Measurements from ENCODE around the gene SMURF1.
"Not testable (repeated sequence)": the region's sequence is repeated elsewhere in the genome, so short reads cannot be mapped to it uniquely, and the experiment has no call there.

Gene SMURF1

GRCh38 chr7:99046722-99047121 is 97.2 kb downstream of the SMURF1 start:
- no peak for DNase-seq

- DNase-seq = not testable (repeated sequence)
Observed at GRCh38 chr7:99046262-99046661, 97.6 kb downstream of the SMURF1 start.

DNA sequence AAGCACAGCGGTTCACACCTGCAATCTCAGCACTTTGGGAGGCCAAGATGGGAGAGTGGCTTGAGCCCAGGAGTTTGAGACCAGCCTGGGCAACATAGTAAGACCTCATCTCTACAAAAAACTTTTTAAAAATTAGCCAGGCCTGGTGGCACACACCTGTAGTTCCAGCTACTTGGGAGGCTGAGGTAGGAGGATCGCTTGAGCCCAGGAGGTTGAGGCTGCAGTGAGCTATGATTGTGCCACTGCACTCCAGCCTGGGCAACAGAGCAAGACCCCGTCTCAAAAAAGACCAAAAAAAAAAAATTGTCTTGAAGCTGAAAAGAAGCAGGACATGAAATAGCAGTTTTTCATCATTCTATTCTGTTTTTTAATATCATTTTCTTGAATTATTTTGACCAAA is 99.0 kb downstream of the SMURF1 start:
- DNase-seq = not testable (repeated sequence)

DNA sequence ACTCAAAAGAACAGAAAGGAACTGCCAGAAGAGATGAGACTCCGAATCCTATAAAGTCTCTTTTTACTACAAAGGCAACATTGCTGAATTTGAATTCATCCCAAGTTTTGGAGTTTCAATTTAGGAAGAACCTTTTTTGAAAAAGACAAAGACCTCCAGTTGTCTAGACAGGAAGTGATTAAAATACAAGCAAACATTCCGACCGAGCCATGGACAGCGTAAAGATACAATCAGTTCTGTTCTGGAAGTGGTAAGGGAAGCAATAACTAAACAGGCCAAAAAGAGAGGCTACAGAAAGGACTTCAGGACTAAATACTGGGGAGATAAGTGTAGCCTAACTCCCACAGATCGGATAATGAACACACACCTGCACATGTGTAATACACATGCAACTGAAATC is 101.0 kb downstream of the SMURF1 start:
- DNase-seq = no peak

DNA sequence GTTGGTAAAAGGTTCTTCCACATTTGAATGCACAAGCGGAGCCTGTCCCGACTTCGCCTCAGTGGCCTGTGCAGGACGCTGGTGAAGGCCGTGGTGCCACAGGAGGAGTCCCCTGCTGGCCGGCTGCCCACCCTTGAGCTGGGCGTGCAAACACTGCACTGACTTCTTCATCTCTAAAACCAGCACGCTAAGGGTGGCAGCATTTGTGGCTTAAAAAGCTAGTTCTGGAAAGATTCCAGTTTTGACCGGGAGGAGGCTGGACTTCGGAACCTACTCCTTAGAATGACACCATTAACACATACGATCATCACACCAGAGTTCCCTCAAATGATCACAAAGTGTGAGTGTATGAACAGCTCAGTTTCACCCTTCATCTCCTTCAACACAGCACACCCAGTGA is 102.4 kb downstream of the SMURF1 start:
- DNase-seq = no peak

DNA sequence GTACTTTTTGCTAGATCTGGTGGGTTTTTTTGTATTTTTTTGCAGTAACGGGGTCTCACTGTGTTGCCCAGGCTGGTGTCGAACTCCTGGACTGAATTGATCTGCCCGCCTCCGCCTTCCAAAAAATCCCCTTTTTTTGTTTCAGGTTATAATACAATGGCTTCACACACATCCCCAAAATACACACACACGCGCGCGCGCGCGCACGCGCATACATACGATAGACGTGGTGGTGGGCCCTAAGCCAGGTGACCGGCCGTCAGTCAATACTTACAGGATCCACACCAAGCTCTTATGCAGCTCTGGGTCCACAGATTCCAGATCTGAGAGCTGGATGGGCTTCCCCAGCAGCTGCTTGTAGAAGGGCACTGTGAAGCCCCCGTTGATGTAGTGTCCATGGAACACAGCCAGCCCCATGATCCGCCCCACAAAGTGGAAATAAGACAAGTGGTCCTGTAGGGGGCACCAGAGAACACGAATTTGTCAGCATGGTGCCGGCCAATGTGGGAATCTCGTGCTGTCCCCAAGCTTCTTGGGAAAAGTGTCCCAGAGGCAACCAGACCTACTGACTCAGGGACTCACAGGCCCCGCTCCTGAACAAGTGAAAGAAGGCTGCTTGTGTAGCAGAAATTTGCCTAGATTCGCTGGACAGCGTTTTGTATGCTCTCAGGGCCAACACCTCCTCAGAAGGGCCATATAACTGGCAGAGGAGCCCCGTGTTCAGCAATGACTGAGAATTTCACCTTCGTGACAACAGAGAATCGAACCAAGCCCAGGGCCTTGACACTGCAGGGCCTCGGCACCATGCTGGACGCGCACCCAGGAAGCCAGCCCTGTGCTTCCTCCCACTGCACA is 103.6 kb downstream of the SMURF1 start:
- peak; percentile 24 for DNase-seq

DNA sequence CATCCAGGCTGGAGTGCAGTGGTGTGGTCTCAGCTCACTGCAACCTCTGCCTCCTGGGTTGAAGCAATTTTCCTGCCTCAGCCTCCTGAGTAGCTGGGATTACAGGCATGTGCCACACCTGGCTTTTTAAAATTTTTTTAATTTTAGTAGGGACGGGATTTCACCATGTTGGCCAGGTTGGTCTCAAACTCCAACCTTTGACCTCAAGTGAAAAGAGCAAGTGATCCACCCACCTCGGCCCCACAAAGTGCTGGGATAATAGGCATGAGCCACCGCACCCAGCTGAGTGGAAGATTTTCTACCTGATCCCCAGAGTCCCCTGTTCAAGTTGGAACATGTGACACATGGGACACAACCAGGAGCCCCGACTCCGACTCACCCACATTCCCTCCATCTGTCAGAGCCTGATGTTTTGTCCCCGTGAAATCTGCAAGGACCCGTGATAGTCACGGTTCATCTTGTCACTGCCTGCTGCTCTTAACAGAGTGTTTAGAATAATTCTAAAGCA is 104.5 kb downstream of the SMURF1 start:
- no peak for DNase-seq

GRCh38 chr7:99038086-99038855 is 105.6 kb downstream of the SMURF1 start:
- DNase-seq = no peak

DNA sequence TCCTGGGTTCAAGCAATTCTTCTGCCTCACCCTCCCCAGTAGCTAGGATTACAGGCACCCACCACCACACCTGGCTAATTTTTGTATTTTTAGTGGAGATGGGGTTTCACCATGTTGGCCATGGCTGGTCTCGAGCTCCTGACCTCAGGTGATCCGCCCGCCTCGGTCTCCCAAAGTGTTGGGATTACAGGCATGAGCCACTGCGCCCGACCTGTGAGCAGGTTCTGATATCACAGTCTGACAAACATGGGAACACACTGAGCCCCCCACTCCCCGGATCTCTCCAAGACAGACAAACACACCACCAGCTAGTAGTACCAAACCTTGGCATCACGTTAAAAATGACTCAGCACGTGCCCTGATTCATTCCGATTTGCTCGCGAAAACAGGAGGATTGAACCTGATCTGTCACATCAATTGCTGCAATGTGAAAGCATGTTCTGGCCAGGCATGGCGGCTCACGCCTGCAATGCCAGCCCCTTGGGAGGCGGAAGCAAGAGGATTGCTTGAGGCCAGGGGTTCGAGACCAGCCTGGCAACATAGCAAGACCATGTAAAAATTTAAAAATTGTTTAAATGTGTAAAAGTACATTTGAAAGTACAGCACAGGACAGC is 106.5 kb downstream of the SMURF1 start:
- no peak for DNase-seq

DNA sequence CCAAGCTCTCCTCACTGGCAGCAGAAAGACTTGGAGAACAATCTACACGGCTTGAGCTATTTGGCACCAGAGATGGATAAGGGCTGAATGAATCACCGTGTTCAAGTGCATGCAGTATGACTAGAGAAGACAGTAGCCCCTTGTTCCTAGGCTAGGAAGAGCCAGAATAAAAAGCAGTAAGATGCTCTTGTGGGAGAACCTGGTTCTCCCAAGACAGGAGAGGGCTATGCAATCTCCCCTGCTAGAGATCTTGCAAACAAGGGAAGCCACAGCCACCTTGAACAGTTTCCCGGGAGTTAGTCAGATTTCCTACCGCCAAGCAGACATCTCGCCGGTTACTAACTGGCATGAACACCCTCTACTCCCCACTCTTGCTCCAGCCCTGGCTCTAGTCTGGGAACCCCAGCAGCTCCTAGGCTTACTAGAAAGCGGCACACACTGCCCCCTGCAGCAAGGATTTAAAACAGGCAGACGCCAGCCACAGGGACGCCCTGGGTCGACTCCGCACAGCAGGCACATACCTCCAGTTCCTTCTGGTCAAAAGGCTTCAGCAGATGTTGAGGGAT is 107.3 kb downstream of the SMURF1 start:
- DNase-seq = no peak

GRCh38 chr7:99035723-99036545 is 108.0 kb downstream of the SMURF1 start:
- DNase-seq = no peak

- DNase-seq = no peak
Observed at GRCh38 chr7:99034932-99035722, 108.8 kb downstream of the SMURF1 start.

GRCh38 chr7:99033765-99034164 is 110.1 kb downstream of the SMURF1 start:
- no peak for DNase-seq

- no peak for DNase-seq
Observed at GRCh38 chr7:99032928-99033327, 111.0 kb downstream of the SMURF1 start.

- no peak for DNase-seq
Observed at GRCh38 chr7:99031496-99031895, 112.4 kb downstream of the SMURF1 start.

DNA sequence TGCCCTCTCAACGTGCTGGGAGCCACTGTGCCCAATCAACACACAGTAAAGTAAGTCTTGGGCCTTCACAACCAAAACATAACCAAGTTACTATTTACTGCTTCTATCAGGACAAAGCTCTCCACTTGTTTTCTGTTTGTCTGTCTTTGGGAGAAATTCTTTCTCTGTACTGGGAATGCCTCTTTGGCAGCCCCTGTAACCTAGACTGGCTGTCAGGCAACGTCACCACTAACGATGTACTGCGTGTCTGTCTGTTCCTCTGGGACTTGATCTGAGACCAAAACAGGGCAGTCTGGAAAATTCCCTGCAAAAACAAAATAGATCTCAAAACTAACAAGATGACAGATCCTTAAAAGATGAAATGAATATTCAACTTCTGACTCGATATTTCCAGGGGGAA is 113.0 kb downstream of the SMURF1 start:
- no peak for DNase-seq

GRCh38 chr7:99030457-99030856 is 113.5 kb downstream of the SMURF1 start:
- no peak for DNase-seq

GRCh38 chr7:99029466-99030435 is 114.2 kb downstream of the SMURF1 start:
- peak; percentile 34 for DNase-seq

GRCh38 chr7:99028261-99028973 is 115.5 kb downstream of the SMURF1 start:
- DNase-seq = peak; percentile 47
